Posterior cingulate gyrus (tissue), 11 donors: ENCODE data around the gene CPPED1.

Experiments used
- DNase-seq, 10 donors: peaks; one replicate each; pipeline versions ENCODE4 v3.0.0 to v3.0.0-alpha.2; 2020 to 2021; ENCODE audit warnings: mixed read lengths in 3 of 10
- intact Hi-C: fragments of 100-400 bp; cut with DNase I; formaldehyde crosslinking; loops from one replicate; pipeline ENCODE4 v1.15.1; 2023

CPPED1 gene

DNA sequence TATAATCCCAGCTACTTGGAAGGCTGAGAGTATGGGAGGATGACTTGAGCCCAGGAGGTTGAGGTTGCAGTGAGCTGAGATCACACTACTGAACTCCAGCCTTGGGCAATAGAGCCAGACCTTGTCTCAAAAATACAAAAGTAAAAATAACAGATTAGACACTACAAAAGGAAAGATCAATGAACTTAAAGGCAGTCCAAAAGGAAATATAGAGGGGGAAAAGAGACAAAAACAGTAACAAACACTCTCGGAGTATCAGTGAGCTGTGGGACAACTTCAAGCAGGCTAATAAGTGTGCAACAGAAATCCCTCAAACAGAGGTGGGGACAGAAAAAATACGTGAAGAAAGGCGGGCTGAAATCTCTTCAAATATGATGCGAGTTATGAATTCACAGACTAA, 58.8 kb downstream of the CPPED1 start:
- intact Hi-C loops: no loop called here
- DNase-seq: no peak

DNA sequence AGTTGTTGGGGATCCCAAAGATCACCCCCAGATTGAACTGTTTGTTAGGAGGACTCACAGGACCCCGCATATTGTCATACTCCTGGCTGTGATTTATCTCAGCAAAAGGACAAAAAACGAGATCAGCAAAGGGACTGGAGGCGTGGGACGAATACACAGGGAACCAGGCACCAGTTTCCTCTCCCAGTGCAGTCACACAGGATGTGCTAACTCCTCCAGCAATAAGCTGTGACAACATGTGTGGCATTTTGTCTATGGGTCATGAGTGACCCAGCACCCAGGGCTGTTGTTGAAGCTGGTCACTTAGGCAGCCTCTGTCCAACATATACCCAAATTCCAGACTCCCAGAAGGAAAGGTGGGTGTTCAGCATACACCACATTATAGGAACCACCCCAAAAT, 60.9 kb downstream of the CPPED1 start:
- no peak for DNase-seq
- intact Hi-C loops: no loop called here

DNA sequence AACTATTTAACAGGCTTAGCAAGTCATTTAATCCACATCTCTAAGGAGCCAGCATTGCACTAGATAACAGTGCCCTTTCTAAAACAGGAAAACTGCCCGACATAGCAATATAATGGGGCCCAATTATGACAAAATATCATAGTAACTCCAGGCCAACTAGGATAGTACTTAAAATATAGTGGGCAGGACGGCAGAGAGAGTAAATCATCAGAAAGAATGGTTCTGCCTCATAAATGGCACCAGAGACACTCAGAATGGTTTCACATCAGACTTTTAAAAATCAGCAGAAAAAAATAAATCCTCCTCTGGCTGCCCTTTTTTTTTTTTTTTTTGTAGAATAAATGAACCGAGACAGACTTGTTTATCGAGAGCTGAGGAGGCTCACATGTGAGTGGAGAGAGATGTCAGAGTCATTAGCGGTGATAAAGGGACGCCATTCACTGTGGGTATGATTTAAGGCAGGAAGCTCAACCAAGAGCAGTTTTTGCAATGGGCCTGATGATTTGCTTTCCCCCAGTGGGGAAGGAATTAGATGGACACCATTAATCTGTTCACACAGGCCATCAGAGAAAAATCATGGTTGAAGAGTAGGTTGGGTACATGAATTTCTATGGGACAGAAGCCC, 62.6 kb downstream of the CPPED1 start:
- intact Hi-C loops: no loop called here
- DNase-seq: no peak

DNA sequence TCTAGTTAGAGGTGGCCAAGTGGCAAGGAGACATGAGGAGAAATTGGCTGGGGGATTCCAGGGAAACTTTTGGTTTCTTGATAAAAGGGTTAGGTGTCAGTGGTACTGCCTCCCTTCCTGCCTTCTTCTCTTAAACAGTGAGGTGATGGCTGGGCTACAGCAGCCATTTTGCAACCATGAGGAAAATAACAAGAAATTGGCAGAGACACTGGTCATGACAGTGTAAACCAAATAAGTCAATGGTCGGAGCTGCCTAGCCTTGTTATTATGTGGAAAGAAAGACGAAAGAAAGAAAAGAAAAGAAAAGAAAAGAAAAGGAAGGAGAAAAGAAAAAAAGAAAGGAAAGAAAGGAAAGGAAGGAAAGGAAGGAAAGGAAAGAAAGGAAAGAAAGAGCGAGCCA, 63.9 kb downstream of the CPPED1 start:
- intact Hi-C loops: no loop called here
- DNase-seq: no peak

DNA sequence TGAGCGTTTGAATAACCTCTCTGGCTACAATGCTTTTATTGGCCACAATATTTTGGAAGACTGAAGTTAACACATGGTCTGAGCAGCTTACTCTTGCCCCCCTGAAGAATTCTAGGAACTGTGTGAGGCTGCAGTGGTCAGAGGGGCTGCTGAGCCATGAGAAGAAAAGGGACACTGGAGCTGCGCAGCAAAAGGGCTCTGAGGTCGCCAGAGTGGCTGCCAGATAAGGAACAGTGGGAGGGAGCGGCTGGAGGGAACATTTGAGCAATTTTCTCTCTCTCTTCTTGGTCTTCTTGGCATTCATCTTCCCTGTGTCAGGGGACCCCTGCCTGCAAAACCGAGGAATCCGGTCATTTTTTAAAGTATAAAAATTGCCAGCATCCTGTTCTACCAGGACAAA, 66.1 kb downstream of the CPPED1 start:
- intact Hi-C loops: no loop called here
- DNase-seq: no peak

DNA sequence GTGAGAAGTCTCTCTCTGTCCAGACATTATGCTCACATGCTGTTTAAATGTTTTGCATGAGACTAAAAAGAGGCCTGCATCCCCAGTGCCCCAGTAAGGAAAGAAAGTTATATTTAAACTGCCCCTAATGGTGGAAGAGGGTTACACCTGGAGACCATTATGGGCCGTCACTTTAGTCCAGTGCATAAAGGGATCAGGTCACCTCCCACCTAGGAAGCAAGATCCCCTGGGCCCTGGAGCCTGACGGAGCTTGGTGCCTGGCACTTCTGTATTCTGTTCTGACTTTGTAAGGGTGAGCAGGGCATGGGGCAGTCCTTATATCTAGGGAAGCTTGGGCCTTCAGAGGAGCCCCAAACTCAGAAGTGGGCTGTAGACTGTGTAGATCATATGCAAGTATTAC, 67.9 kb downstream of the CPPED1 start:
- intact Hi-C loops: no loop called here

DNA sequence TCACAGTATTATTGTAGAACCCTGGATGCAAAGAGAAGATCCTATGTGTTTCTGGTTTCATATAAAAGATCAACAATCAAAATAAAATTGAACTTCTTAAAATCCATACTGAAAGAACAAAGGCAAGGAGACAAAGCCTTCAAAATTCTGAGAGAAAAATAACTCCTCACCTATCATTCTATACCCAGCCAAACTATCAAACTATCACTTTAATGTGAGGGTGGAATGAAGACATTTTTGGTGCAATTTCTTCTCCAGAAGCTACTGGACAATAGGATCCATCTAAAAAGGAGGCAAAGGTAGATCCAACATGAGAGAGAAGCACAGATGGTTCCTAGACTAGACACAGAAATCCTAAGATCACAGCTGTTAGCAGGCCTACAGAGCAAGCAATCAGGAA, 71.1 kb downstream of the CPPED1 start:
- DNase-seq: no peak
- intact Hi-C loops: no loop called here

More for the DNA sequence above, 67.9 kb downstream of the CPPED1 start:
- DNase-seq: no peak

DNA sequence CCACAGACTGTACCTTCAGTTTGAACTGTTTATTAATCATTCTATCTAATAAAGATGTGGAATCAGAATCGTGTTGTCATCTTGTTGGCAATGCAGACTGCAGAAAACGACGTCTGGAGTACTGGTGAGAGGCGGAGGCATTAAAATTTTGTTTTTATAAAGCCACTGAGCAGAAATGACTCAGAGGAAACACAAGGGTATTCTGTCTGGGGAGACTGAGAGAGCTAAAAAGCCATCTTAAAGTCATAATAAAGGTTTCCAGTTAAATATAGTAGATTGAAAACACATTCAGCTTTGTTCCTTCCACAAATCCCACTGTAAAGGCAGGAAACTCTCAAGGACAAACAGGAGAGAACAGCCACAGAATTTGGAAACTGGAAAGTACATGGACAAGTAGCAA, 74.2 kb downstream of the CPPED1 start:
- intact Hi-C loops: no loop called here
- no peak for DNase-seq

DNA sequence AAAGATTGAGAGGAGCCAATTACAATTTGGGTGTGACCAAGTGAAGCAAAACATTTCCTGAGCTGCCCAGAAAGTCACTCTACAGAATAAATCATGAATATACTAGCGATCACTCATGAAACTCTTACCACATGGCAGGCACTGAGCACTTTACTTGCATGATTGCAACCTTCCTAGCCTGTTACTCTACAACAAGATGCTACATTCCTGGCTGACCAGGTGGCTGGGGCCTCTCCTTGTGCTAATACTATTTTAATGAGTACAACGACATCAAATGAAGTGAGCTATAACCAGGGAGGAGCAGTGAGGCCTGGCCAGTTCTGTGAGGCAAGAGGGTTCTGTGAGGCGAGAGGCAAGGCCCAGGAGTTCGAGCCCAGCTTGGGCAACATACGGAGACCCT, 75.2 kb downstream of the CPPED1 start:
- intact Hi-C loops: no loop called here
- DNase-seq: no peak

DNA sequence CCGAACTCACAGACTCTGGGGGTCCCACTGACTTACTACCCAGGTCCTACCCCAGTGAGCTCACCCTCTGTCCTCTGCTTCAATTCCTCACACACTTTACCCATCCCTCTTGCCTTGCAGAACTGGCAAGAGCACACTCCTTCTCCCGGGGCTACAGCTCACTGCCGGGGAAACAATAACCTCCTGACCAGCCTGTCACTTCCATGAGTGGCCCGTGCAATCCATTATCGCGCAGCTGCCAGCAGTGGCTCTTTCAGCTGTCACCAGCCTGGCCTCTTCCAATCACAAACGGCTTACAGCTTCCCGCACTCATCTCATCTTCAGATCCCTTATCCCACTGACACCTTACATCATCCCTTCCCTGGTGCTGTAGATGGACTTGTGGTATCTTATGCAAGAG, 79.5 kb downstream of the CPPED1 start:
- intact Hi-C loops: no loop called here
- no peak for DNase-seq

DNA sequence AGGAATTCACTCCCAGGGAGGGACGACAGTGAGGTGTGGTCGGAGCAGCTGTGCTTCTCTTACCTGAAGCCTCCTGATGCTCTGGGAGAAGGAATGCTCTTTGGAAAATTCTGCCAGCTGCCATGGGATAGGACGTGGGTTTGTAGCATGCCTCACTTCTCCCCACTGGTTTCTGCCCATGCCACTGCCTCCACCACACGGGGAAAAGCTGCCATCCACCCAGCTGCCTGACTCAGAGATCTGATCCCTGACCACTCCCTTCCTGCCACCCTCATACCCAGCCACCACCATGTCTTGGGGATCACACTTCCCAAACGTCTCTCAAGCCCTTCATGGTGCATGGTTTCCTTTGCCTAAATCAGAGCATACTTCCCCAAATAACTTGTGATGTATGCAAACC, 80.0 kb downstream of the CPPED1 start:
- intact Hi-C loops: no loop called here
- no peak for DNase-seq

DNA sequence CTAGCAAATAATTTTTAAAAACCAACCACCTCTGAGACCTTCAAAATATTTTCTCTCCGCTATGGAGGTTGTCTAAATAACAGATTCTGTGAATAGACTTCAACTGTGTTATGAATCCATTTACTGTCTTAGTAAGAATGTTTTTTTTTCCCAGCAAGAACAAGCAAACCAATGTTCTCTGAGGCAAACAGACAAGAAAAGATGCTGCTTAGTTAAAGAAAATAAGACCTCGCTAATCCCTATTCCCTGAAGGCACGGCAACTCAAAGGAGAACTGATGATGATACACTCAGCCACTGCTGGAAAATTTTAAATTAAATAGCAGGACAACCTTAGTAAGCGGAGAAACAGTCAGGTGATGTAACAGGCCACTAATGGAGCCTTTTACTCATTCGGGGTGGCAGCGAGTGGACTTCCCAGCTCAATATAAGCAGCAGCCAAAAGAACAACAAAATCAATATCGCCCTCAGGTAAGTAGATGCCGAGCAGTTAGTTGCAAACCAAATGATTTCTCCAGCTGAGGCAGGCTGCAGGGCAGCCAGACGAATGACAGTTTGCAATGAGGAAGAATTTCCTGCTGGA, 81.8 kb downstream of the CPPED1 start:
- DNase-seq: no peak
- intact Hi-C loops: loop anchor here (2.0 kb wide), 1 partner anchor 97 kb away; no protein-coding TSS in a partner anchor

DNA sequence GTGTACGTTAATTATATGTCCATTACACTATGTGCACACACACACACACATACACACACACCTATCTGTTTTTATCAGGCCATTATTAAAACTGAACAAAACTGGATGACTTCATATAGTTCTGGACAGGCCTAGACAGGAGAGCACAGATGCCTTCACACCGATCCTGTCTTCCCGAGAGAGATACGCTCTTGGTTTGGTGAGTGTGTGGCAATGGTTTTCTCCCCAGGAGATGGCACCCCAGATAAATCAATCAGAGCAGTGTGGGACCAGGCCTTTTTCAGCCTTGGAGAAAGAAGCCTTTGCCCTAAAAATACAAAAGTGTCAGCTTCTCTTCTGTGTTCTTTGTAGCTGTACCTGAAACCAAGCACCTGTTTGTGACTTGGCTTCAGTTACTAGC, 83.7 kb downstream of the CPPED1 start:
- intact Hi-C loops: loop anchor here (2.0 kb wide), 1 partner anchor 99 kb away; no protein-coding TSS in a partner anchor
- DNase-seq: peak in 3 of 10 donors; percentile 22 to 53 (median 35)

DNA sequence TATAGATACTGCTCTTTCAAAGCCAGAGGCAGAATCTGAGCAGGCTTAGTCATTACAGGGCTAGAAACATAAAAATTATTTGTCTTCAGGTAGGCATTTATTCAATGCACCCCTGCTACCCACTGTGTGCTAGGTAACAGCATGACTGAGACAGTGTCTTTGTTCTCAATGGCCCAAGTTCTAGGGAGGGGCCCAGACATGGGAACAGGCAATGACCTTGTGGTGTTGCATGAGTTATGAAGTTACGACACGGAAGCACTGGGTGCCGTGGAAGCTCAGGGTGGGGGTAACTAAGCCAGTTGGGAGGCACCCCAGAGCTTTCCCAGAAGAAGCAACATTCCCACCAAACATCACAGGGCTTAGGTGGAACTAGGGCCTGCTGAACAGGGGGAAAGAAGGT, 87.0 kb downstream of the CPPED1 start:
- no peak for DNase-seq

DNA sequence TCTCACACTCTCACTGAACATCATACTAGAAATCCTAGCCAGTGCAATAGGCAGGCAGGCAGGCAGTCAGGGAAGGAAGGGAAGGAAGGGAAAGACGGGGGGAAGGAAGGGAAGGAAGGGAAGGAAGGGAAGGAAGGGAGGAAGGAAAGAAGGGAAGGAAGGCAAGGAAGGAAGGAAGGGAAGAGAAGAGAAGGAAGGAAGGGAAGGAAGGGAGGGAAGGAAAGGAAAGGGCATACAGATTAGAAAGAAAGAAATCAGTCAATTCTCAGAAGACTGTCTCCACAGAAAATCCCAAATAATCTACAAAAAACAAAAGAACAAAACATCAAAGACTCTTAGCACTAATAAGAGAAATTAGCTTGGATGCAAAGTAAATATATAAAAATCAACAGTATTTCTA, 93.9 kb downstream of the CPPED1 start:
- intact Hi-C loops: no loop called here
- DNase-seq: no peak

More for the DNA sequence above, 87.0 kb downstream of the CPPED1 start:
- intact Hi-C loops: no loop called here

DNA sequence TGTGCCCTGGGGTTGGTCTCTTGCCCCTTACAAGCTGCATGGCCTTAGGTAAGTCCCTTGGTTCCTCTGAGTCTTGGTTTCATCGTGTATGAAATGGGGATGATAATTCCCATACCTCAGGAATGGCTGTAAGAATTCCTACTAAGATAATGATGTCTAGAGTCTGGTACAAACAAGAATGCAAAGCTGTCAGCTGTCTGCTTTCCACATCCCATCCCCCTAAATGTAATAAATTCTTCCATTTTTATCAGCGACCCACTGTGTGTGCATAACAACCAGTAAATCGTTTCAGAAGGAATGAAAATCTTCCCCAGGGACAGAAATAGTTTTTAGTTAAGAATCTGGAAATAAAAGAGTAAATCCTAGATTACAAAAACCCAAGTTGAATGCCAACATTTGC, 95.4 kb downstream of the CPPED1 start:
- no peak for DNase-seq
- intact Hi-C loops: no loop called here

DNA sequence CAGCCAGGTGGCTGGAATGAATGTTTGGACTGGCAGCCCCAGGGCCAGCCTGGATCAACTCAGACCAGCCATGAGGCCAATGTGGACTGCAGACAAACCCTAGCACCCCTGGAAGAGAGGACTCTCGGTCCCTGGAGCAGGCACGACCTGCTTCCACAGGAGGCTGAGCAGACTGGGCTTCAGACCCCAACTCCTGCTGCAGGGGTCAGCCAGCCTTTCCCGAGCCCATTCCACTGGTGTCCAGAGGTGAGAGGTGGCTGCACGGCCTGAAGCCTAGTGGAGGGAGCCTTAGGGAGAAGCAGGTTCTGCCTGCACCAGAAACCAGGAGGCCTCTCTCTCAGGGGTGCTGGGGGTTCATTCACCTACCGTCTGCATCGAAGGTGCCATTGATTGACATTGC, 97.1 kb downstream of the CPPED1 start:
- DNase-seq: no peak
- intact Hi-C loops: no loop called here

DNA sequence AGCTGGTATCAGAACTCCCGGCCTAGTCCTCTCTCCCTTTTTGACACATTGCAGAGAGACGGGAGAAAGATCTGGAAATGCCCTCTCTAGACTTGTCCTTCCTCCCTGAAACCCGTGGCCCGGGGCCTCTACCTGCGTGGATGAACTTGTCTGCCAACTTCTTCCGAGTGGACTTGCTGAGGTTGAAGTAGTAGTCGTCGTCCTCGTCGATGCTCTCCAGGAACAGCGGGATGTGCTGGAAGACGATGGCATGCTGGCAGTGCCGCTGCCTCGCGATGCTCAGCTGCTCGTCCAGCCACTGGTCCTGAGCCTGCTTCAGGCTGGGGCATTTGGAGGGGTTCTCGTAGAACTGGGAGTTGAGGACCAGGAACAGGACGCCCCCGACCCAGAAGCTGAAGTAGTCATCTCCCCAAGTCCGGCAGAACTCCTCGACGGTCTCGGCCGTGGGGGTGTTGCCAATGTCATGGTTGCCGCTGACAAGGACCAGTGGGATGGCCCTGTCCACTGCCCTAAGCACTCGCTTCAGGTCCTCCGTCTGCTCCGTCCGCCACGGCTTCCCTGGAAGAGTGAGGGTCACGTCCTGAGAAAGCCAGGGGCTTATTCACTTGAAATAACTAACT, 99.1 kb downstream of the CPPED1 start:
- DNase-seq: no peak
- intact Hi-C loops: no loop called here

DNA sequence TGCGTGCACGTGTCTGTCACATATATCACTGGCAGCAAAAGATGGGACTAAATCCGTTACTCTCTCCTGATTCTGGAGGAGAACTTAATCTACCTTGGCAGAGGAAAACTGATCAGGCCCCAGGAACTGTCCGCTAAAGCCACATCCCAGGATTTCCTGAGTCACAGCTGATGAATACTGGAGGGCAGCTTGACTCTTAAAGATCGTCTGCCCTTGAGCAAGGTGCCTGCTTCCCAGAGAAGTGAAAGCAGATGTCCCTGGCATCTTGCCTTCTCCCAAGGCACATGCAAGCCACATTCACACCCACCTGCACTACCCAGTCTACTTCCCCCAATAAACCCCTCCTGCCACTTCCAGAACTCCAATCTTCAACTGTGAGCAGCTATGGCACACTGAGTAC, 99.8 kb downstream of the CPPED1 start:
- no peak for DNase-seq
- intact Hi-C loops: no loop called here

DNA sequence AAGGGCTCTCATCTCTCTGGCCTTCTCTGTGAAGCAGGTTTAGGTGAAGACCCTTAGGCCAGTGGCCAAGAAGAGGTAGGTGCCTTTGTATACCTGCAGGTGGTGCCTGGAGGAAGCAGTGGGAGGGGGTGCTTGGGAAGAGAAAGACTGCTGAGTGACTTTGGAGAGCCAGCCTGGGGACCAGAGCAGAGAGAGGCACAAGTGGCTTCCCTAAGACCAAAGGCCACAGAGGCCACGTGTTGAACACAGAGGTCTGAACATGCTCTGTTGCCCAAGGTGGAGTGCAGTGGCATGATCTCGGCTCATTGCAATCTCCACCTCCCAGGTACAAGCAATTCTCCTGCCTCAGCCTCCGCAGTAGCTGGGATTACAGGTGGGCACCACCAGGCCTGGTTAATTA, 103.5 kb downstream of the CPPED1 start:
- no peak for DNase-seq
- intact Hi-C loops: no loop called here

DNA sequence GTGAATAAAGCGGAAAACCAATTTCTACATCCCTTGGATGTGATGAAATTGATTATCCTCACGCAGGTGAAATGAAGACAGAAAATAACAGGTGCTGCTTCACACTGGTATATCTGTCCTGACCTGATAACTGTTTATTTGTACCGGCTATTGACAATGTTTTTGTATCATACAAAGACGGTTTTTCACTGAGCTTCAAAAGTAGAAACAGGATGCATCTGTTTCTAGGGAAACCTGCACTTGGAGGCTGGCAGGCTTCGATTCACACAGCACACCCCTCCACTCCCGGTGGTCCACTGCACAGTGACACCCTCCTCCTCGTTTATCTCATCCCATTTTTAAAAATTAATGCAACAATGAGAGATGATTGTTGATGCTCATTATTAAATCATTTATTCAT, 104.5 kb downstream of the CPPED1 start:
- no peak for DNase-seq
- intact Hi-C loops: no loop called here

DNA sequence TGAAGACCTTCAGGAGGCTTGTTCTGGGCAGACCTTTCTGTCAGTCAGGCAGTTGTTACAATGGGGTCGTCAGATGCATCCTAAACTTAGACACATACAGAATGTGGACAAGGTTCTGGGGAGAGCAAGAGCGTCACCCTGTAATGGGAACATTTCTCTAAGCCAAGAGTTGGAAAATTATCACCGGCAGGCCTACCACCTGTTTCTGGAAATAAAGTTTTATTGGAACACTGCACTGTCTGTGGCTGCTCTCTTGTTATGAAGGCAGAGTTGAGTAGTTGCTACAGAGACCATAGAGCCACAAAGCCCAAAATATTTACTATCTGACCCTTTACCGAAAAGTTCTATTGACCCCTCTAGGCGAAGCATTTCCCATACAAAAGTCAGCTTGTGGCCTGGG, 106.2 kb downstream of the CPPED1 start:
- DNase-seq: no peak
- intact Hi-C loops: no loop called here
